GM18861 (cell line): ENCODE data around the gene KBTBD8.
A peak's percentile ranks its signal among the peaks of the same experiment; 100 is the strongest.

Source experiments
- ATAC-seq: cut with Tn5 transposase; IDR thresholded peaks from one replicate; pipeline ENCODE4 v1.9.1; 2021; ENCODE audit not compliant: unreplicated experiment

Gene KBTBD8, protein sequence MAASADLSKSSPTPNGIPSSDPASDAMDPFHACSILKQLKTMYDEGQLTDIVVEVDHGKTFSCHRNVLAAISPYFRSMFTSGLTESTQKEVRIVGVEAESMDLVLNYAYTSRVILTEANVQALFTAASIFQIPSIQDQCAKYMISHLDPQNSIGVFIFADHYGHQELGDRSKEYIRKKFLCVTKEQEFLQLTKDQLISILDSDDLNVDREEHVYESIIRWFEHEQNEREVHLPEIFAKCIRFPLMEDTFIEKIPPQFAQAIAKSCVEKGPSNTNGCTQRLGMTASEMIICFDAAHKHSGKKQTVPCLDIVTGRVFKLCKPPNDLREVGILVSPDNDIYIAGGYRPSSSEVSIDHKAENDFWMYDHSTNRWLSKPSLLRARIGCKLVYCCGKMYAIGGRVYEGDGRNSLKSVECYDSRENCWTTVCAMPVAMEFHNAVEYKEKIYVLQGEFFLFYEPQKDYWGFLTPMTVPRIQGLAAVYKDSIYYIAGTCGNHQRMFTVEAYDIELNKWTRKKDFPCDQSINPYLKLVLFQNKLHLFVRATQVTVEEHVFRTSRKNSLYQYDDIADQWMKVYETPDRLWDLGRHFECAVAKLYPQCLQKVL

GRCh38 chr3:66998113-66998903 is at the start of gene KBTBD8:
TSS of gene KBTBD8 (plus strand) at chr3:66998307. CDS start at chr3:66998356, 49 bp downstream.
- peak; percentile 88 for ATAC-seq

DNA sequence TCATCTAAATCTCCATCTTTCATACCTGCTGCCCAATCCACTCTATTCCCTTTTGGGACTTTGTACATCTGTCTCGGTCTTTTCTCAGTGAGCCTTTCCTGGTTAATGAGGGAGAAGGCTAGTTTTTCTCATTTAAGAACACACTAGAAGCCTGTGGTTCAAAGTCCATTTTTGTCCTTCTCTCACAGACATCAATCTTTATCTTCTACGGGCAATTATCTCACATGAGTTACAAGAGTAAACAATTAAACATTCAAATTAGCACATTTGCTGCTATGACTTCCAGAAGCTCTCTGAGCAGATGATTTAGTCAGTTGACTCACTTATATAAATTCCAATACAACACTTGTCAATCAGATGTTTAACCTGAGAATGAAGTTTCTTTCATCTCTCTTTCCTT is 49.3 kb upstream of the KBTBD8 start:
- no peak for ATAC-seq

DNA sequence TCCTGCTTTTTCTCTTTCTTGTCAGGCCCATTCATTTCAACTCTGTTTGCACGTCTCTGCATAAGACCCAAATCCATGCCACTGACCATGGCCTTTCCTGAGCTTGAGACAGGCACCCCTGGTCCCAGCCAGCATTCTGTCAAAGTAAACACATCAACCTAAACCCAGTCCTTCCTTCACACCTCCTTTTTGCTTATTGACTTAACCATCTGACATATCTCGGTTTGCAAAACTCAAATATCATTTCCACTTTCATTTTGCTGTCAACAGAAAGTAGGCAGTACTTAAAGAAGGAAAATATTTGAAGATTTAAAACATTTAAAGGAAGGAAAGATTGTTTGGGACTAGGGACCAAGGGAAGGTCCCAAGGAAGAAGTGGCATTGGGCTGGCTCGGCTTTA is 48.2 kb upstream of the KBTBD8 start:
- no peak for ATAC-seq

DNA sequence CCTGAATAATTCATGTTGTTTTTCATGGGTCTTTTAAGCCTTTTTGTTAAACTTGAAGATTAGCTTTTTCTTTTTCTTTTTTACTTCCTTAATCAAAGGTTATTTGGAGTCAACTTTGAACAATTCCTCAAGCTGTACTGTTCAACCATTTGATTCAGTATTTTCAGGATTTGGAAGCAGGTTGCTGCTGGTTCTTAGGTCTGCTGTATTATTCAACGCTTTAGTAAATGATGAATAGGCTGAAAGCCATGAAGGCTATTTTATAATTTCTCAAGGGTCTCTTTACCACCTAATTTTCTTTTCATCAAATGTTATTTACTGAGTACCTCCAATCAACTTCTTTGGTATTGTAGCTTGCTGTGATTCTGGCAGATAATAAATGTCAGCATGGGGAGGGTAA is 45.8 kb upstream of the KBTBD8 start:
- no peak for ATAC-seq

DNA sequence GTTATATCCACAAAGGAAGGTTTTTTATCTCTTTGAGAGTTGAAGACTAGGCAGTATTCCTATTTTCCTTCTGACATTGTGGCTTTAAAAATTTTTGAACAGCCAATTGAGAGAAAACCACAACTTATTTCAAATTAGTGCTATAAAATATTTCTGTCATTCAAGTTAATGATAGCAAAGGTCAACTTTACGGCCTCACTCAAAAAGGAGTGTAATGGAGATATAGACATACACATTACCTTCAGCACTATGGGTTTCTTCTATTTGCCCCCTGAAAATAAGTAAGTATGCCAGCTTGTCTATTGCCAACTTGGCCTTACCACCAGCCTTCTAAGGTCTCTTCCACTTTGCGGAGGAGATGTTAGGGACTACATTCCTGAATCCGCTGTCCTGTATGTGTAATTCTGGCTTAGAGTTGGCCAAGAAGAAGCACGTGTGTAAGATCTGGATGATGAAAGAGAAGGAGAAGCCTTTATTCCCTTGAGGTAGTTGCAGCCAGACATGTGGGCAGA is 44.1 kb upstream of the KBTBD8 start:
- ATAC-seq, result no peak

DNA sequence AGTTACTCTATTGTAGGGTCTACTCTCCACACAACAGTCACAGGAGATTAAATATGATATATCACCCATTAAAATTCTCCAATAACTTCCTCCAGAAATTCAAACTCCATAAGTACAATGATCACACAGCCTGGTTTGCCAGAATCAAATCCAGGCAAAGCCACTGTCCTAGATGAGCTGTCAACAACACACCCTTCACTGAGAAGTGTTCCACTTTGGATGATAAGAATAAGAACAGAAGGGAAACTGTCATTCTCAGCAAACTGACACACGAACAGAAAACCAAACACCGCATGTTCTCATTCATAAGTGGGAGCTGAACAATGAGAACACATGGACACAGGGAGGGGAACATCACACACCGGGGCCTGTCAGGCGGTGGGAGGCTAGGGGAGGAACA is 41.4 kb upstream of the KBTBD8 start:
- ATAC-seq, result no peak

DNA sequence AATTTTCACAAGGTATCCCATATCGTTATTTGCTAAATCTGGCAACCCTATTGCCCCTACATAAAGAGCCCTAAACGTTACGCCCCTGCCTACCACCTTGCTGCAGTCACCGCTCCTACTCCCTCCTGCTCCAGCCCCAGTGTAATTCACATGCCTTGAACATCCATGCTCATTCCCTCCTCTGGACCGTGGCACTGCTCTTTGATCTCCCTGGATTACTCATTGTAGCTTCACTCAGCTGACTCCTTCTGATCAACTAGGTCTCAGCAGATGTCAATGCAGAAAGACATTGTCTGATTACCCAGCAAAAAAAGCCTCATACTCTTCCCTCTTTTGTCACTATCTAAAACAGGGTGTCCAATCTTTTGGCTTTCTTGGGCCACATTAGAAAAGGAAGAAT is 40.7 kb upstream of the KBTBD8 start:
- no peak for ATAC-seq

DNA sequence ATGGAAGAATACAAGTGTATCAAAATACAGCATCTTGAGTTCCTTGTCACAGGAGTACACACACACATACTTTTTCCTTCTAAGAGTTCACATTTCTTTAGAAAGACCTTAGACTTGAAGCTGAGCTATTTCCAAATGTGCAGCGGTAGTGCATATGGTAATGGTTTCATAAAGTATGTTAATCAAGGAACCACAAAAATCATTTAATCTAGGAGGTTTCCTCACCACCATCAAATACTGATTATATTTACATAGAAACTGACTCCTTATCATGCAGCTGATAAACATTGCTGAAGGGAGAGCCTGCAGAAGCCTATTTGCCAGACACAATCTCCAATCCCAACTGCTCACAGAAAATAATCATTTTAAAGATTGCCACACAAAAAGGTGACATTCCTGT is 40.0 kb upstream of the KBTBD8 start:
- ATAC-seq, result no peak

GRCh38 chr3:66962664-66963063 is 35.4 kb upstream of the KBTBD8 start:
- ATAC-seq, result no peak

DNA sequence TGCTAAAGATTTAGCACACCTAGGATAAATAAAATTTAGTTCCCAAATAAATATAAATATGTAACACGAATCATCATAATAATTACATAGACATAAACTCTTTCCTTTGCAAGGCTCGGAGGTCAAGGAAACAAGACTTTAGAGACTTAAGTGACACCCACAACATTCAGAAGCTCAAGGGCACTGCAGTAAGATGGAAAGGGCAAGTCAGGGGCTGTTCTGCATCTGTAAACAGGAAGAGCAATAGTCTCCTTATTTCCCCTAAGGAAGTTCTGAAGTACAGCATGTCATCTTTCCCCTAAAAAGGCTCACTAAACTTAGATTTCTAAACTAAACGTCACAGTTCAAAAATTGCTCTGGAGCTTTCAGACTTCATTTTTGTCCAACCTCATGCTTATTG is 26.9 kb upstream of the KBTBD8 start:
- no peak for ATAC-seq

- ATAC-seq, result peak; percentile 99
Observed at GRCh38 chr3:66971891-66972551, 26.1 kb upstream of the KBTBD8 start.

- no peak for ATAC-seq
Observed at GRCh38 chr3:66980791-66981190, 17.3 kb upstream of the KBTBD8 start.

DNA sequence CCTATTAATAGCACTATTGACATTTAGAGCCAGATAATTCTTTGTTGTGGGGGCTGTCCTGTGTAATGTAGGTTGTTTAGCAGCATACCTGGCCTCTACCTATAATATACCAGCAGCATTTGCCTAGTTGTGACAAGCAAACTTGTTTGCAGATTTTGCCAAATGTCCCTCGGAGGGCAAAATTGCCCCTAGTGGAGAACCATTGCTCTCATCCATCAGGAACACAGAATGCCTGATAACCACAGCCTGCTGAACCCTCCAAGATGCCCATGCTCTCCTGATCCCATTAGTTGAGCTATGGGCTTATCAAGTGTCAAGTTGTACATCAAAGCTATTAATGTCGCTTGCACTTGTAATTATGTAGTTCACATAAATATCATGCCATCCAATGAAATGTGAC is 15.0 kb upstream of the KBTBD8 start:
- no peak for ATAC-seq

DNA sequence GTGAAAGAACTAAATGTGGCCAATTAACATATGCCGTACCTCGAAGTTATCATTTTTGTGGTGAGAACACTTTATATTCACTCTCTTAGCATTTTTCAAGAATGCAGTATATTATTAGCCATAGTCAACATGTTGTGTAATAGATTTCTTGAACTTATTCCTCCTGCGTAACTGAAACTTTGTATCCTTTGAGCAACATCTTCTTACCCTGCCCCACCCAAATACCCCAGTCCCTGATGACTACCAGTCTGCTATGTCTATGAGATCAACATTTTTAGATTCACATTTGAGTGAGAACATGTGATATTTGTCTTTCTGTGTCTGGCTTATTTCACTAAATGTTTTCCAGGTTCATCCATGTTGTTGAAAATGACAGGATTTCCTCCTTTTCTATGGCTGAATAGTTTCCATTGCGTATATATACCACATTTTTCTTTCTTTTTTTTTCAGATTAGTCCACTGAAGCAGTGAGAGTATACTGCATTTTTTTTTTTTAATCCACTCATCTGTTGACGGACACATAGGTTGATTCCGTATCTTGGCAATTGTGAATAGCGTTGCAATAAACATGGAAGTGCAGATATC is 12.7 kb upstream of the KBTBD8 start:
- ATAC-seq, result no peak

GRCh38 chr3:66986406-66986805 is 11.7 kb upstream of the KBTBD8 start:
- no peak for ATAC-seq

GRCh38 chr3:66989241-66989640 is 8.9 kb upstream of the KBTBD8 start:
- ATAC-seq, result no peak

GRCh38 chr3:66989860-66990696 is 8.0 kb upstream of the KBTBD8 start:
- peak; percentile 72 for ATAC-seq

- ATAC-seq, result no peak
Observed at GRCh38 chr3:66991459-66991858, 6.6 kb upstream of the KBTBD8 start.

- no peak for ATAC-seq
Observed at GRCh38 chr3:66993082-66993481, 5.0 kb upstream of the KBTBD8 start.

GRCh38 chr3:66994588-66994987 is 3.5 kb upstream of the KBTBD8 start:
- no peak for ATAC-seq
